NCI-H2227 (cell line): Measurements from ENCODE around the gene CTNS.

Experiments used
- DNase-seq: peaks from one replicate; lab custom pipeline; 2025; ENCODE audit not compliant: unreplicated experiment; lab: John Stamatoyannopoulos, UW

The CTNS gene

GRCh38 chr17:3636154-3636907 lies at the start of gene CTNS, which contains the start of gene SHPK:
Gene CTNS (plus strand): TSS chr17:3636760. CDS start chr17:3640207, 3,447 bp downstream.
Gene SHPK (minus strand): TSS chr17:3636250. CDS start chr17:3636219, 31 bp downstream.
- peak; percentile 95 for DNase-seq

DNA sequence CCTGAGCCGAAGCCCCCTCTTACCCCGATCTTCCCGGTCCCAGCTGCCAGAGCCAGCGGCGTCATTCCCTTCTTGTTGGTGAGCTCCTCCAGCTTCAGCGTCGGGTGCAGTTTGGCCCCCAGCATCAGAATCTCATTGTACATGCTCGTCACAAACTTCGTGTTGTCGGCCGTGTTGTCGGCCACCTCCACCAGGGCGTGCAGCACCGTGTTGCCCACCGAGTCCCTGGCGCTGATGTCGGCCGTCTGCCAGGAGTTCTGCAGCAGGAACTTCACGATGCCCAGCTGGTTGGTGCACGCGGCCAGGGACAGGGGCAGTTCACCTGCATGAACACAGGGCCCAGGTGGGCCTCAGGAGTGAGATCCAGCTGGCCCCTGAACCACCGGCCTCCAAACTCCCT lies 46.8 kb upstream of the CTNS start:
- DNase-seq, result no peak

GRCh38 chr17:3590231-3590630 lies 46.3 kb upstream of the CTNS start:
- DNase-seq, result no peak

- DNase-seq, result no peak
Observed at GRCh38 chr17:3590768-3591167, 45.8 kb upstream of the CTNS start.

GRCh38 chr17:3592216-3592860 lies 44.2 kb upstream of the CTNS start:
- no peak for DNase-seq

- DNase-seq, result no peak
Observed at GRCh38 chr17:3593384-3593783, 43.2 kb upstream of the CTNS start.

DNA sequence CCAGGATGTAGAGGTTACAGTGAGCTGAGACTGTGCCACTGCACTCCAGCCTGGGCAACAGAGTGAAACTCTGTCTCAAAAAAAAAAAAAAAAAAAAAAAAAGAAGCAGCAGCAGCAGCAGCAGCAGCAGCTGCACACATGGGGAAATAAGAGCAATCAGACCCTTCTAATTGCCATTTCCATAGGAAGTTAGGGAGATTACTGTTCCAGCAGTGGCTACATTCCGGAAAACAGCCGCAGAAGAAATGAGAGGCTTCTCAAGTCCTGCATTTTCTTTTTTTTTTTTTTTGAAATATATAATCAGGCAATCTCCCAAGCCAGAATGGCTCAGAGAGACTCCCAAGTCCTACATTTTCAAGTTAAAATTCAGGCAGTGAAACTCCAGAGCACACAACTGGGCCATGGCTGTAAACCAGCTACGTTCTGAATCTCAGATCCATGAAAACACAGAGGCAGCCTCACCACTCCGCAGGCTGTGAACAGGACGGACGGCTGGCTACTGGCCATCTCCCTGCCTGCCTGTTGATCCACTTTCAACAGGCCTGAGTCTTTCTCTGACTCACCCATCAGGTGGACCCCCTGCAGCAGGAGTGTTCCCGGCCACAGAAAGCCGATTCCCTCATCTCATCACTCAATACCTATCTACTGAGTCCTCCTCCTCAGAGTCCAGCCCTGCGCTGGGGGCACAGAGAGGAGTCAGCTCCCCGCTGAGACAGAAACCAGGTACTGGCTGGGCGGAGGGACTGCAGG lies 42.3 kb upstream of the CTNS start:
- DNase-seq, result no peak

DNA sequence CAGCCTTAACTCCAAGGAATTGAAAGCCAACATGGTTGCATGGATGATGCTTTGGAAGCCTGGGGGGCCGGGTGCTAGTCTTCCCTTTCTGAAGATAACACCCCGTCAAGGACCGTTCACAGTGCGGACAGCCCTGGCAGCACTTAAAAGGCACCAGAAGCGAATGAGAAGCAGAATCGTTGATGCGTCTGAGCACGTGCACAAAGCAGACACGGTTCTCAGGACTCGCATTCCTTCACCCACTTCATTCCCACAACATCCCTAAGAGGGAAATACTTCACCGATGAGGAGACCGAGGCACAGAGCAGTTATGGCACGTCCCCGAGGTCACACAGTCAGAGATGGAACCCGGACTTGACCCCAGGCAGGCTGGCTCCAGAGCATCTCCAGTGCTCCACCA lies 41.6 kb upstream of the CTNS start:
- no peak for DNase-seq

DNA sequence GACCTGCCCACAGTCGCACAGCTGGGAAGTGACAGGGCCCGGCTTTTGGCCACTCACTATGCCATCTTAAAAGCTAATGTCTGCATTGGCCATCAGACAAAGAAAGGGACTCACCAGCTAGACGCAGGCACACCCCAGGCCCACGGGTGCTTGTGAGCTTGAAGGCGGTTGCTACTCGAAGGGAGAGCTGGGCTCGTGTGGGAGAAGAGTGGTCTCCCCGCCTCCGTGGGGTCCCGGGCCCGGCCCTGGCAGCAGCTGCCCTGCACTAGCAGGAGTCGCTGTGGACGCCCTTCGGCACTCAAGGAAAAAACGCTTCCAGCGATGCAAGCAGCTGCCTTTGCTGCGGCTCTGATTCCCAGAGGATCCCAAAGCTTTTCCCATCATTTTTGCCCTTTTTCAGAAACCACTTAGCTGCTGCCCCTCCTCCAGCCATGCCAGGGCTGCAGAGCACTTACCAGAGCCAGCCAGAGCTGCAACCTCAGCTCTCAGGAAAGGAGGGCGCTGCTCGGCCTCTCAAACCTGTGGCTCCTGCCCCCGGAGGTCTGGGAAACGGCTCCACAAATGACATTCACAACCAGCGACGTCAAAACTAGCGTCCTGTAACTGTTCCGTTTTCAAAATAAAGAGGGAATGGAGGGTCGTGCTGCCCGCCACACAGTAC lies 39.6 kb upstream of the CTNS start:
- DNase-seq, result no peak

DNA sequence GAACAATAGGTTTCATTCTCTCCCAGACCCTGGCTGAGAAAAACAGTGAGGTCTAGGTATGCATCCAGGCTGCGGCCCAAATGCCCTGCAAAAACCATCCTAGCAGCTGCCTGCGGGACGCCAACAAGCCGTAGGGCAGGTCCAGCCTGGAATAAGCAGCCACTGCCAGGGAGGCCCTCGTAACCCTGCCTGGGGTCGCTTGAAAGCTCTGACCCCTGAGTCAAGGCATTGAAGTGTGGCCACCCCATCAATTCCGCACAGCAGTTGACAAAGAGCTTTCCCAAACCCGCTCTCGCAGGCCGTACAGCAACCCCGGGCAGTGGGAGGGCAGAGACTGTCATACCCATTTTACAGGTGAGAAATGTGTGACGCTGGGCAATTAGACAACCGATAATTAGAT lies 38.5 kb upstream of the CTNS start:
- no peak for DNase-seq

DNA sequence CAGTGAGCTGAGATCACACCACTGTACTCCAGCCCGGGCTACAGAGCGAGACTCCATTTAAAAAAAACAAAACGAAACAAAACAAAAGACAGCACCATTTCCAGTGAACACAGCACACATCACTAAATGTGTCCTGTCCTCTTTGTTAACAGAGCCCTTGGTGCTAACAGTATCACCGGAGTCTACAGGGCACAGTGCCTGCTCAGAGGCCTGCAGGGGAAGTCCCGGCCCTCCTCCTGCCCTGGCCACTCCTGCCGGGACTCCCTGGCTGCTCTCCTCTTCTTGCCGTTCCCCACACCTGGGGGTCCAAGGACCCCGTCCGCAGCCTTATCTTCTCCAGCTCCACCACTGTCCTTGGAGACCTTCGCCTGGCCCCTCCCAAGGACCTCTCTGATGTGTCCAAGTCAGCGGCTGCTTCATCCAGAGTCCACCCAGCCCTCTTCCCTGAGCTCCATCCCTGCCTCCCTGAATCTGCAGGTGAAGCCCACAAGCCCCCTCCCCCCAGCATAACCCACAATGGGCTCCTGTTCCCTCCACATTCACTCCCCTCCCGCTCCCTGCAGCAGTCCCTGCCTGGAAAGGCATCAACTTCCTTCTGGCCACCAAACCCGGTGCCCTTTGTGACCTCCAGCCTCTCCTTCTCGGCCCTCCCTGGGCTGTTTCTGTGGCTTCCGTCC lies 35.9 kb upstream of the CTNS start:
- DNase-seq, result no peak

GRCh38 chr17:3602499-3602898 lies 34.1 kb upstream of the CTNS start:
- DNase-seq, result peak; percentile 1

DNA sequence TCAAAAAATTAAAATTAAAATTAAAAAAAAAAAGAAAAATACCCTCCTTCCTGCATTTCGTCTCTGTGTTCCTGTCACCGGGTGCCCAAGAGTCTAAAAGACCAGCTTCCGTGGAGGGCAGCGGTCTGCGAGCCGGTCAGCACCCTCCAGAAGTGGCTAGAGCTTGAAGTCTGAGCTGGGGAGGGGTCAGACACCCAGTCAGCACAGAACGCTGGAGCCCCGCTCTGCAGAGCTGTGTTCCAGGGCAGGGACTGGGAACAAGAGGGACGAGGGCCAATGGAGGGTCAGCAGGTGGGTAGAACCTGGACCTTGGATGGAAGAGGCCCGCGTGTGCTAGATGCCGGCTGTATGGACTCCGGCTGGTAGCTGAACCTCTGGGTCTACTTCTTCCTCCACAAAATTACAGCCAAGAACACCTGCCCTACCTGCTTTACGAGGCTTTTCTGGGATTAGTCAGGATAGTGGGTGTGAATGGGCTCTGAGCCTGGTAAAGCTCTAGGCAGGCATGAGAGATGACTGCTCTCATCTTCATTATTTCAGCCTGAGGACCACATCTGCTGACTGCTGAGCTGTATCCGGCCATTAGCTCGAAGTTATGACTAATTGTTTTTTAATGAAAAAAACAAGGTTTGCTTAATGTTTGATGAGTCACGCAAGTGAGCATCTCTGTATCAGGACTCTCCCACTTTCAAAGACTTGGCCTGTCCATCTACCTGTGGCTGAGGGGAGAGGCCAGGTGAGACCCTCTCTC lies 33.3 kb upstream of the CTNS start:
- DNase-seq, result no peak

DNA sequence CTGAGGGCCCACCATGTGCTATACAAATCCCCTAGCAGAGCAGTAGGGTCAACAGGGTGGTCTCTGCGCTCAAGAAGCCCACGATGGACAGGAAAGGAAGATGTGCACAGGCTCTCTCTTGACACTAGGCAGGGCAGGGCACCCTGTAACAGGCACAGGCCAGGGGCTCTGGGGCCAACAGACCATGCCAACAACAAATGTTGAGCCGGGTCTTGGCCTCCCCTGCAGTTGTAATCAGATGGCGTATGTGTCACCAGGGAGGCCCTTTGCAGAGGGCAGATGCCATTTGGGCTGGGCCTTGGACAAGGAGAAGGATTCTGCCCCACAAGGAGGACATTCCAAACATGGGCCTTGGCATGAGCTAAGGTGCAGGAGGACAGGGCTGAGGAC lies 32.7 kb upstream of the CTNS start:
- DNase-seq, result no peak

DNA sequence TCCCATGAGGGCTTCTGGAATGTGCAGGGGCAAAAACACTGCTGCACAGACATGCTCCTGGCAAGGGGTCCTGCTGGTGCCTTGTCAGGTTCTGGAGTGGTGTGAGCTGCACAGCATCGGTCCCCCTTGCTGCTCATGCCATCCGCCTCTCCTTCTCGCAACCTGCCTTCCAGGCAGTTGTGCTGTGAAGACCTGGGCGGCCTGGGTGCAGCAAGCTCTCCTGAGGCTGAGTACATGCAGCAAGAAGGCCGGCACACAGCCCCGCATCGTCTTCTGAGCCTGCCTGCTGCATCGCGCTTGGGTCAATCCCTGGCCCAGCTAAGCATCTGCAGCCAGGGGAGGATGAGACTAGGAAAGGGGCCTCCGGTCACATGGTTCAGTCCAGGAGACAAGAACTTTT lies 26.9 kb upstream of the CTNS start:
- DNase-seq, result no peak

DNA sequence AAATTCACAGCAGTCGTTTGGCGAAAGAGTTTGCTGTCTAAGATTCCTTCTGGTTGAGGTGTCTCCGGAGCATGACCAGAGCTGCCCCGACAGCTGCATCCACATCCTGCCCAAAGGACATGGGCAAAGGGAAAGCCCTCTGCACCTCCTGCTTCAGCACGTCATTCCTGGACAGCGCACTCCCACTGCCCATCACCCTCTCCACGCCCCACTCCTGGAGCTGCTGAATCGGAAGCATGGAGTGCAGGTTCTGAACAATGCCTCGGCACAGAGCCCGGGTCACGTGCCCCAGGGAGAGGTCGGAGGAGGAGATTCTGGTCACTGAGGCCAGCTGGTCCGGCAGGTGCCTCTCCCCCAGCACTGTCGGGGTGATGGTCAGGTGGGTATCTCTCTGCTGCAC lies 26.0 kb upstream of the CTNS start:
- no peak for DNase-seq

- DNase-seq, result no peak
Observed at GRCh38 chr17:3613124-3613523, 23.4 kb upstream of the CTNS start.

DNA sequence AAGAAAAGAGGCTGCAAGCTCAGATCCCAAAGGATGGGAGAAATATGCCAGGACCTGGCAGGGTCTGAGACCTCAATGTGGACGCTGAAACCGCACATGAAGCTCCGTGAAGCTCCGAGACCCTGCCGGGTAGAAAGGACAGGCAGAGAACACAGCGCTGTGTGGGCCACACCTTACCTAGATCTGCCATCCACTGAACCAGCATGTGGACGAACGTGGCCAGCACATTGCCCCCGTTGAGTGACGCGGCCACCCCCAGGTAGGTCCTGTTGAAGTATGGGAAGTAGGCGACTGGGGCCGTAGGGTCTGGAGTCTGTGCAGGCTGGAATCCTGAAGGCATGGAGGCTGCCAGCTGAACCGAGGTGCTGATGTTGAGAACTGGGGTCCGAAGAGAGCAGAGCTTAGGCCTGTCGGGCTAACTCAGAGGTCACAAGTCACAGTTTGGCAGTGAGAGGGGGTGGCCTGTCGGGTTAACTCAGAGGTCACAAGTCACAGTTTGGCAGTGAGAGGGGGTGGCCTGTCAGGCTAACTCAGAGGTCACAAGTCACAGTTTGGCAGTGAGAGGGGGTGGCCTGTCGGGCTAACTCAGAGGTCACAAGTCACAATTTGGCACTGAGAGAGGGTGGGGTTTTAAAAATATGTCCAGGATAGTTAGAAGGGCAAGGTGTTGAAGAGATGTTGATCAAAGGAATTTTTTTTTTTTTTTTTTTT lies 21.2 kb upstream of the CTNS start:
- no peak for DNase-seq

DNA sequence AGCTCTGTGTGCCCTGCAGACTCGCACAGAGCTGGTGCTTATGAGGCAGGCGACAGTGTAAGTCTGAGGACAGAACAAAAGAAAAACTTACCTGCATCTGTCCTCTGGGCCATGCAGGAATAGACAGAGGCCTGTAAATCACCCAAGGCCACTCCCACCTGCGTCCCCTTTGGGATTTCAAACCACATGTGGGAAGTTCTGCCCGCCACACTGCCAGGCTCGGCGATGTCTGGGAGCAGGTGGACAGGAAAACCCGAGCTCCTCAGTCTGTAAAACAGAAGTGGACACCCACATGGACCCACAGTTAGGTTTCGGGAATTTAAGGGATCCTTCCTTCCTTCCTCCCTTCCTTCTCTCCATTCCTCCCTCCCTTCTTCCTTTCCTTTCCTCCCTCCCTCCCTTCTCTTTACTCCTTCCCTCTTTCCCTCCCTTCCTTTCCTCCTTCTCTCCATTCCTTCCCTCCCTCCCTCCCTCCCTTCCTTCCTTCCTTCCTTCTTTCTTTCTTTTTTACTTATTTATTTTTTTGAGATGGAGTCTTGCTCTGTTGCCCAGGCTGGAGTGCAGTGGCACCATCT lies 15.3 kb upstream of the CTNS start:
- DNase-seq, result no peak
